Measurements from ENCODE around the gene NCR2.

GRCh38 chr6:41288754-41289129, 46.7 kb upstream of the NCR2 start:
- TF ChIP-seq GATA3 (IDR thresholded peaks at IDR 0.05; ENCODE audit: low read depth, low read length) = no peak
- TF ChIP-seq GATA2 (IDR thresholded peaks at IDR 0.05; ENCODE audit: low read depth, low read length) = no peak

Data from SH-SY5Y (cell line).